ENCODE data around the gene ETV6. TPM values are rescaled to one million over a fixed set of nuclear protein-coding genes. Genes with fewer than 3 reads are reported as not detected.

The ETV6 gene
- total RNA-seq, 1 experiment from 2014 or later = 14.1 TPM

DNA sequence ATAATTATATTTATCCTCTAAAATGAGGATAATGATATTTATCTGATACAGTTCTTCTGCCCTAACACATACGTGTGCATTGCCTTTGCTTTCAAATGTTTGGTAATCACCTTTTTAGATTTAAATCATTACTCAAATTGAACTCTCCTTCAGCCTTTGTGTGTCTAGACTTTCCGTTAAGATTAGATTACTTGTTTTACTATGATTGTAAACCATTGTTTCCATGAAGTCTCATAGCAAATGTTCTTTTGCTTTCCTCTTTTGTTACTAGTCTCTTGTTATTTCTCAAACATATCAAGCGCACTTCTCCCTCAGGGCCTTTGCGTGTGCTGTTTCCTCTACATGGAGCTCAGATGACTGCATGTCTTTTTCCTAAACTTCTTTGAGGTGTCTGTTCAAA, 63.7 kb downstream of the ETV6 start:
- H3K27me3 ChIP-seq (ENCODE audit: insufficient read depth, low read length) = no peaks in the 10 kb centered on the region
- H3K9me2 ChIP-seq (ENCODE audit: insufficient read depth) = no peaks in the 10 kb centered on the region
- intact Hi-C loops (cut with micrococcal nuclease) = no loop called here
- no peak overlapping the region for H3K27ac ChIP-seq (ENCODE audit: low read depth, low read length)
- DNase-seq (ENCODE audit: low read depth, low spot score) = no peak
- BruUV-seq (replicated peaks) = no TSS peak
- H3K36me3 ChIP-seq (ENCODE audit: control insufficient read depth in 1 of 2, insufficient read depth in 2 of 2, low read length in 2 of 2) = no peaks in the 10 kb centered on the region
- no peak overlapping the region for H2AFZ ChIP-seq (ENCODE audit: low read depth, low read length, poor library complexity, severe bottlenecking)
- CTCF ChIA-PET = no interaction called here
- H3K9ac ChIP-seq (ENCODE audit: low read length) = no peak overlapping the region
- no peak overlapping the region for H3K4me2 ChIP-seq (ENCODE audit: low read length)
- ATAC-seq = no peak
- no peaks in the 10 kb centered on the region for H4K20me1 ChIP-seq (ENCODE audit: insufficient read depth)
- POLR2A ChIA-PET = no interaction called here
- no peaks in the 10 kb centered on the region for H3K9me3 ChIP-seq (ENCODE audit: control insufficient read depth in 1 of 2, insufficient read depth in 1 of 2, low read depth in 1 of 2, low read length in 2 of 2)
- RAD21 ChIA-PET (ENCODE audit: low non-redundant PET in 1 of 2, low total read pairs in 2 of 2, uncharacterized antibody in 2 of 2, unreplicated experiment in 2 of 2) = no interaction called here
- TF ChIP-seq CTCF (IDR thresholded peaks at IDR 0.05 in 2 of 3, conservative IDR thresholded peaks at IDR 0.05 in 1 of 3; ENCODE audit: borderline replicate concordance in 1 of 3, insufficient read depth in 1 of 3, low read depth in 2 of 3, low read length in 2 of 3) (no peak), CEBPB (IDR thresholded peaks at IDR 0.05; ENCODE audit: low read depth) (no peak), ZNF274 (IDR thresholded peaks at IDR 0.05; ENCODE audit: low read depth, low read length) (no peak), POLR2AphosphoS5 (IDR thresholded peaks at IDR 0.05; ENCODE audit: low read depth, low read length) (no peak), ZFX (IDR thresholded peaks at IDR 0.05) (no peak), FOSL1 (IDR thresholded peaks at IDR 0.05; ENCODE audit: low read depth) (no peak), ZBTB33 (IDR thresholded peaks at IDR 0.05; ENCODE audit: extremely low read depth, insufficient replicate concordance, low read length) (no peak), SP1 (IDR thresholded peaks at IDR 0.05; ENCODE audit: low read depth) (no peak), SRF (IDR thresholded peaks at IDR 0.05; ENCODE audit: low read depth) (no peak), REST (IDR thresholded peaks at IDR 0.05; ENCODE audit: low read depth) (no peak), YY1 (IDR thresholded peaks at IDR 0.05; ENCODE audit: extremely low read depth, insufficient replicate concordance, low read depth, low read length) (no peak), TCF7L2 (IDR thresholded peaks at IDR 0.05; ENCODE audit: borderline replicate concordance, extremely low read depth, insufficient read depth, insufficient read length) (no peak), RAD21 (IDR thresholded peaks at IDR 0.05; ENCODE audit: low read depth) (no peak), POLR2A (IDR thresholded peaks at IDR 0.05; ENCODE audit: borderline replicate concordance, extremely low read depth, insufficient read depth, insufficient read length) (no peak), EGR1 (IDR thresholded peaks at IDR 0.05; ENCODE audit: low read depth) (no peak)
- TF ChIP-seq, protein P1, sequence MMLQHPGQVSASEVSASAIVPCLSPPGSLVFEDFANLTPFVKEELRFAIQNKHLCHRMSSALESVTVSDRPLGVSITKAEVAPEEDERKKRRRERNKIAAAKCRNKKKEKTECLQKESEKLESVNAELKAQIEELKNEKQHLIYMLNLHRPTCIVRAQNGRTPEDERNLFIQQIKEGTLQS (IDR thresholded peaks at IDR 0.05) = no peak
- H3K4me3 ChIP-seq (replicated peaks in 1 of 2; ENCODE audit: low read depth in 1 of 2, low read length in 2 of 2) = no peak overlapping the region
- no peaks in the 10 kb centered on the region for H3K4me1 ChIP-seq (ENCODE audit: control insufficient read depth in 1 of 2, insufficient read depth in 2 of 2, low read length in 2 of 2)
- no peaks in the 10 kb centered on the region for H3K79me2 ChIP-seq (ENCODE audit: insufficient read depth, low read length)
